DMS153 (cell line): ENCODE measurements around the gene TRAF6.
"Not testable (repeated sequence)": the region's sequence is repeated elsewhere in the genome, so short reads cannot be mapped to it uniquely, and the experiment has no call there.

Experiments
- DNase-seq: peaks from one replicate; lab custom pipeline; 2025; lab: John Stamatoyannopoulos, UW

TRAF6 gene

GRCh38 chr11:36509694-36510593 lies at the start of gene TRAF6:
Gene TRAF6, minus strand, starts transcription at chr11:36510272. Its CDS starts 8,757 bp downstream, at chr11:36501515.
- DNase-seq: peak; percentile 55

GRCh38 chr11:36558571-36559413 lies 48.7 kb upstream of the TRAF6 start:
- no peak for DNase-seq

GRCh38 chr11:36557991-36558390 lies 47.9 kb upstream of the TRAF6 start:
- no peak for DNase-seq

- DNase-seq: not testable (repeated sequence)
These were observed 47.3 kb upstream of the TRAF6 start for GRCh38 chr11:36557390-36557789.

- no peak for DNase-seq
These were observed 40.5 kb upstream of the TRAF6 start for GRCh38 chr11:36550385-36551115.

GRCh38 chr11:36540998-36541397 lies 30.9 kb upstream of the TRAF6 start:
- peak; percentile 43 for DNase-seq

- no peak for DNase-seq
These were observed 24.3 kb upstream of the TRAF6 start for GRCh38 chr11:36534276-36534840.

GRCh38 chr11:36532941-36533601 lies 23.0 kb upstream of the TRAF6 start:
- DNase-seq: no peak

- DNase-seq: no peak
These were observed 20.8 kb upstream of the TRAF6 start for GRCh38 chr11:36530840-36531239.

- DNase-seq: no peak
These were observed 3.9 kb upstream of the TRAF6 start for GRCh38 chr11:36513965-36514364.

GRCh38 chr11:36512016-36512415 lies 1.9 kb upstream of the TRAF6 start:
- DNase-seq: no peak

- DNase-seq: not testable (repeated sequence)
These were observed 990 bp upstream of the TRAF6 start for GRCh38 chr11:36511062-36511461.

GRCh38 chr11:36510594-36510942 lies 496 bp upstream of the TRAF6 start:
- no peak for DNase-seq

GRCh38 chr11:36509201-36509639 lies 852 bp downstream of the TRAF6 start:
- DNase-seq: no peak

- no peak for DNase-seq
These were observed 1.3 kb downstream of the TRAF6 start for GRCh38 chr11:36508743-36509142.

GRCh38 chr11:36507824-36508489 lies 2.1 kb downstream of the TRAF6 start:
- DNase-seq: no peak

GRCh38 chr11:36501236-36501635 lies 8.8 kb downstream of the TRAF6 start:
- DNase-seq: no peak

- no peak for DNase-seq
These were observed 9.8 kb downstream of the TRAF6 start for GRCh38 chr11:36500315-36500721.

- DNase-seq: no peak
These were observed 10.8 kb downstream of the TRAF6 start for GRCh38 chr11:36499315-36499714.

GRCh38 chr11:36498721-36499120 lies 11.4 kb downstream of the TRAF6 start:
- DNase-seq: no peak

GRCh38 chr11:36493332-36493731 lies 16.7 kb downstream of the TRAF6 start:
- no peak for DNase-seq
